ENCODE measurements around the gene RAVER1. TPM values are rescaled to one million over a fixed set of nuclear protein-coding genes. Genes with fewer than 3 reads are reported as not detected.
"Not testable (repeated sequence)": the region's sequence is repeated elsewhere in the genome, so short reads cannot be mapped to it uniquely, and the experiment has no call there.

RAVER1 gene
- total RNA-seq: 92.5 and 92.8 TPM in 2 replicates

DNA sequence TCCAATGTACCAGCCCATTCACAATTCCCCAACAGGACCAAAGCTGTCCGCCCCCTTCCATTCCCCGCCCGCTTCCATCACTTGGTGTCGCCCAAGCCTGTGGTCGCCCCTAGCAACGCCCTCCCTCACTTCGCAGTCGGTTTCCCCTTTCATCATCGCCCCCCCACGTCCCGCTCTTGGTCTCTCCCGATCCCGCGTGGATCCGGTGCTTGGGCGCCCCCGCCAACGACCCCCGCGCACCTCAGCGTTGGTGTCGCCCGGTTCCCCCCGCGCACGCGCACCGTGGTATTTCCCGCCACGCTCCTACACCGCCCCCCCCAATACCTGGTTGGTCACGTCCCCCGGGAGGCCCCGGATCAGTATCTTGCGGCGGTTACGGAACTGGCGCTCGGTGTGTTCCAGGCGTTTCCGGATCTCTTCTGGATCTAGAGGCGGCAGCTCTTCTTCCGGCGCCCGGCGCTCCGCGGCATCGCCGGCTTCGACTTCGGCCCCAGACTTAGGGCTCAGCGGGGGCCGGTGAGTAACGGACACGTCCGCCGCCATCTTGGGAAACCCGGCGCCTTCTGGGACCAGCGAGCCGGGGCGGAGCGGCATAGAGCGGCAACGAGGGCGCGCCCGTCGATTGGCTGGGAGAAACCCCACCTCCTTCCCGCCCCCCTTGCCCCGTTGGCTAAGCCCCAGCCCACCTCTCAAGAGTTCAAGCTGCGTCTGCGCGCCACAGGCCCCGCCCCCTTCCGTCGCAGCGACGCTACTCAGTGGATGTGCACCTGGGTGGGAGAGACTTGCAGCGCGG is at the start of gene RAVER1:
Gene RAVER1 (minus strand): TSS at position 565 of the 793 bp plus-strand sequence. CDS start 22 bp downstream, at position 543.
- H3K4me1 Mint-ChIP-seq (ENCODE audit: low read depth): peaks cover 11% of the 10 kb centered on the region

GRCh38 chr19:10383223-10383499 is 49.8 kb upstream of the RAVER1 start:
- intact Hi-C loops (cut with micrococcal nuclease): loop anchor here (10.0 kb wide), 1 partner anchor 188 kb away; the partner anchor contains the start of gene DNMT1
- not testable (repeated sequence) for H3K27me3 Mint-ChIP-seq (ENCODE audit: insufficient read depth); DNase-seq (ENCODE audit: low spot score); H3K27ac Mint-ChIP-seq; H3K4me3 Mint-ChIP-seq; H3K9me3 Mint-ChIP-seq
- peaks cover 15% of the 10 kb centered on the region for H3K36me3 Mint-ChIP-seq (ENCODE audit: low read depth)
- peaks cover 22% of the 10 kb centered on the region for H3K4me1 Mint-ChIP-seq (ENCODE audit: low read depth)

More for the DNA sequence above, at the start of gene RAVER1:
- DNase-seq (ENCODE audit: low spot score): peak; percentile 95
- H3K4me3 Mint-ChIP-seq: peak within 1 kb of the TSS; percentile 90
- no peaks in the 10 kb centered on the region for H3K27me3 Mint-ChIP-seq (ENCODE audit: insufficient read depth)
- H3K36me3 Mint-ChIP-seq (ENCODE audit: low read depth): peaks cover 20% of the 10 kb centered on the region
- H3K27ac Mint-ChIP-seq: peak within 1 kb of the TSS; percentile 95
- H3K9me3 Mint-ChIP-seq: no peaks in the 10 kb centered on the region
- intact Hi-C loops (cut with micrococcal nuclease): loop anchor here (1.0 to 10.0 kb wide), 8 partner anchors 17 to 362 kb away; partner anchors contain the start of genes CDC37, FDX2, ICAM1 and ILF3

DNA sequence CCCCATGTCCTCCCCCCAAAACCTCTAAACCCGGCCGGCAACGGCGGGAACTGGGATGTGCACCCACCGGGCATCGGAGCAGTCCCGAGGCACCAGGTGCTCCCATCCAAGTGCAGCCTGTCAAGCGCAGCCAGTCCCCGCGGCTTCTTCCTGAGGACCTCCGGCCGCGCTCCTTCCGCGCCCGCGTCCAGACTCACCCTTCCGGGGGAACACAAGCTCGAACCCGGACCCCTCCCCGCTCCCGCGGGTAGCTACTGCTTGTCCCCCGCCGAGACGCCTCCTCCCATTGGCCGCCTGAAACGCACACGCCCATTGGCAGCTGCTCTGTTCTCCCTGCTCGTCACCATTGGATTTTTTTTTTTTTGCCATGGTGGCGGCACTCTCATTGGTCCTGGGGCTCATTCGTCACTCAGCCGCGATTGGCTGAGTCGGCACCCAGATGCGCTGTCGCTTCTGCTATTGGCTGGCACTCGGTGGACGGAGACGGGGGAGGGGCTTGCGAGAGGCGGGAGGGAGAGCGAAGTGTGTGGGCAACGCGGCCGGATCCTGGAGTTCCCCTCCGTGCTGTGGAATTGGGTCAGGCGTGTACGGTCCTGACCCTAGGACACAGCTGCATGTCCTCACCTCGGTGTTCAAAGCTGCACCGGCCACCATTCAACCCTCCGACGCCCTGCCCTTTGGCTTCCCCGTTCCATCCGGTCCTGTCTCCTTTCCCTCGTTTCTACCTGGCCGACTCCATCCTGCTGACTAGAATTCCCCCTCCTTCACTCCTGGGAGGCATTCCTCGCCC is 47.2 kb upstream of the RAVER1 start, which contains the start of gene TYK2:
Gene TYK2 (minus strand): TSS at position 260 of the 790 bp plus-strand sequence. CDS start 2,166 bp downstream, outside the sequence.
- Mint-ChIP-seq H3K4me3 (peak within 1 kb of the TSS; percentile 95), H3K27me3 (ENCODE audit: insufficient read depth) (peaks cover 3% of the 10 kb centered on the region), H3K36me3 (ENCODE audit: low read depth) (peaks cover 22% of the 10 kb centered on the region), H3K27ac (peak within 1 kb of the TSS; percentile 97), H3K9me3 (no peaks in the 10 kb centered on the region), H3K4me1 (ENCODE audit: low read depth) (peaks cover 27% of the 10 kb centered on the region)
- intact Hi-C loops (cut with micrococcal nuclease): loop anchor here (1.0 to 10.0 kb wide), 7 partner anchors 23 to 545 kb away; partner anchors contain the start of genes CDC37, DNMT1, ICAM1 and PIN1
- peak; percentile 98 for DNase-seq (ENCODE audit: low spot score)

GRCh38 chr19:10379880-10380312 is 46.6 kb upstream of the RAVER1 start:
- Mint-ChIP-seq H3K4me3 (peak overlapping the region; percentile 95), H3K4me1 (ENCODE audit: low read depth) (peaks cover 27% of the 10 kb centered on the region), H3K9me3 (no peaks in the 10 kb centered on the region), H3K27ac (peak overlapping the region; percentile 97), H3K27me3 (ENCODE audit: insufficient read depth) (peaks cover 3% of the 10 kb centered on the region), H3K36me3 (ENCODE audit: low read depth) (peaks cover 24% of the 10 kb centered on the region)
- intact Hi-C loops (cut with micrococcal nuclease): loop anchor here (1.0 to 10.0 kb wide), 7 partner anchors 23 to 545 kb away; partner anchors contain the start of genes CDC37, DNMT1, ICAM1 and PIN1
- DNase-seq (ENCODE audit: low spot score): no peak

DNA sequence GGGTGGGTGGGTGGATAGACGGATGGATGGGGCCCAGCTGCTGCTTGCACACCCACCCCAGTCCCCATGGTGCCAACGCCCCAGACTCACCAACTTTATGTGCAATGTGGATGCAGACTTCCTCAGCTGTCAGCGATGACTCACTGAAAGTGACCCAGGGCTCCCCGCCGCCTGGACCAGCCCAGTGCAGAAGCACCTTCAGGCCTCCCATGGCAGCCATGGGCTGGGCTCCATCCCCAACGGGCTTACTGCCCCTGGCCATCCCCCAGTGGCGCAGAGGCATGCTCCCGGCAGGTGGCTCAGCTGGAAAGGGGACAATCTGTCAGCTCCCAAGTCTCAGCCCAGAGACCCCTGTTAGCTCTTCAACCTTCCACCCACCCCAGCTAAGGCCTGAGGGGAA is 44.8 kb upstream of the RAVER1 start:
- H3K27ac Mint-ChIP-seq: no peak overlapping the region
- no peak for DNase-seq (ENCODE audit: low spot score)

DNA sequence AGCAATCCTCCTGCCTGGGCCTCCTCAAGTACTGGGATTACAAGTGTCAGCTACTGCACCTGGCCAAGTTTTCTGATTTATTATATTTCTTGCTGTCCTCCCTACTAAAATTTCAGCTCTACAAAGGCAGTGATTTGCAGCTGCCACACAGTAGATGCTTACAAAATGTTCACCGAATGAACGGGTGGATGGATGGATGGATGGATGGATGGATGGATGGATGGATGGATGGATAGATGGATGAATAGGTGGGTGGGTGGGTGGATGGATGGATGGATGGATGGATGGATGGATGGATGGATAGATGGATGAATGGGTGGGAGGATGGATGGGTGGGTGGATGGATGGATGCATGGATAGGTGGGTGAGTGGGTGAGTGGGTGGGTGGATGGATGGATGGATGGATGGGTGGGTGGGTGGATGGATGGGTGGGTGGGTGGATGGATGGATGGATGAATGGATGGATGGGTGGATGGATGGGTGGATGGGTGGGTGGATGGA is 43.9 kb upstream of the RAVER1 start:
- H3K36me3 Mint-ChIP-seq (ENCODE audit: low read depth): peaks cover 29% of the 10 kb centered on the region
- peak overlapping the region; percentile 91 for H3K27ac Mint-ChIP-seq
- DNase-seq (ENCODE audit: low spot score); H3K27me3 Mint-ChIP-seq (ENCODE audit: insufficient read depth); H3K9me3 Mint-ChIP-seq; intact Hi-C loops (cut with micrococcal nuclease): not testable (repeated sequence)
- peak overlapping the region; percentile 56 for H3K4me3 Mint-ChIP-seq
- H3K4me1 Mint-ChIP-seq (ENCODE audit: low read depth): peaks cover 27% of the 10 kb centered on the region

More for the DNA sequence above, 44.8 kb upstream of the RAVER1 start:
- Mint-ChIP-seq H3K4me1 (ENCODE audit: low read depth) (peaks cover 27% of the 10 kb centered on the region), H3K36me3 (ENCODE audit: low read depth) (peaks cover 29% of the 10 kb centered on the region), H3K9me3 (no peaks in the 10 kb centered on the region), H3K27me3 (ENCODE audit: insufficient read depth) (peaks cover 1% of the 10 kb centered on the region), H3K4me3 (peak overlapping the region; percentile 22)
- intact Hi-C loops (cut with micrococcal nuclease): no loop called here

DNA sequence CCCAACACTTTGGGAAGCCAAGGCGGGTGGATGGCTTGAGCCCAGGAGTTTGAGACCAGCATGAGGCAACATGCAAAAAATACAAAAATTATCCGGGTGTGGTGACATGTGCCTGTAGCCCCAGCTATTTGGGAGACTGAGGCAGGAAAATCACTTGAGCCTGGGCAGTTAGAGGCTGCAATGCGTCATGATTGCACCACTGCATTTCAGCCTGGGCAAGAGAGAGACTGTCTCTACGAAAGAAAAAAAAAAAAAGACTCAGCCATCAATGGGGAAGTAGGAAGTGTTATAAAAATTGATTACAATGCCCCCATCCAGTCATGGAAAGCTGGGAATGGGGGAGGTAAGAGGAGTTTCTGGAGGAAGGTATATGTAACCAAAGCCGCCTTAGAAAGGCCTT is 41.6 kb upstream of the RAVER1 start:
- Mint-ChIP-seq H3K36me3 (ENCODE audit: low read depth) (peaks cover 26% of the 10 kb centered on the region), H3K9me3 (no peaks in the 10 kb centered on the region), H3K4me1 (ENCODE audit: low read depth) (peaks cover 18% of the 10 kb centered on the region), H3K27ac (no peak overlapping the region), H3K4me3 (no peak overlapping the region), H3K27me3 (ENCODE audit: insufficient read depth) (peaks cover 1% of the 10 kb centered on the region)
- no peak for DNase-seq (ENCODE audit: low spot score)
- intact Hi-C loops (cut with micrococcal nuclease): no loop called here

- Mint-ChIP-seq H3K4me3 (no peak overlapping the region), H3K27me3 (ENCODE audit: insufficient read depth) (no peaks in the 10 kb centered on the region), H3K4me1 (ENCODE audit: low read depth) (peaks cover 5% of the 10 kb centered on the region), H3K9me3 (no peaks in the 10 kb centered on the region), H3K36me3 (ENCODE audit: low read depth) (peaks cover 21% of the 10 kb centered on the region), H3K27ac (no peak overlapping the region)
- intact Hi-C loops (cut with micrococcal nuclease): no loop called here
- DNase-seq (ENCODE audit: low spot score): no peak
Observed at GRCh38 chr19:10372690-10373089, 39.4 kb upstream of the RAVER1 start.

DNA sequence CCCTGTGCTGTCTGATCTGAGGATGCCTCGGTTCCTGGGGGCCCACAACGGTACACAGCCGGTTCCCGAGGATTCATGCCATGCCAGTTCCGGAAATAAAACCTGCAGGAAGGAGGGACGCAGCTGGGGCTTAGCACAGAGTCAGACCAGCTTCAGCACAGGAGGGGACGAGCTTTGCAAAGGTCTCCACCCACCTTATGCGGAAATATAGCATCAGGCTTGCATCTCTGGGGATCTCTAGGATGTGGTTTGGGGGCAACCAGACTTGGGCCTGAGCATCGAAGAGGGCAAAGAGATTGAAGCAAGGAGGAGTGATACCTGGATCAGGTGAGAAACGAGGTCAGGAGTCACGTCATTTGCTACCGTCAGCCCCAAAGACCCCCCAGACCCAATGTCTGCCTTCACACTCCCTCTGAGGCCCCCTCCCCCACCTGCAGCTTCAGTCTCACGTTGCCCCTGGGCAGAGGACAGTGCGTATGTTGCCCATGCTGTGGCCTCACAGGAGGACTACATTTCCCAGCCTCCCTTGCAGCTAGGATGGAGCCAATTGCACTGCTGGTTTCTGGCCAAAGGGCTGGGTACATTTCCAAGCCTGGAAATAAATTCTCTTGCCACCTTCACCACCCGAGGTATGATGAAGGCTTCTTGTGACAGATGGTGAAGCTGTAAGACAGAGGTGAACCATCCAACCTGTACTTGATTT is 34.9 kb upstream of the RAVER1 start:
- Mint-ChIP-seq H3K27me3 (ENCODE audit: insufficient read depth) (no peaks in the 10 kb centered on the region), H3K27ac (no peak overlapping the region), H3K4me1 (ENCODE audit: low read depth) (no peaks in the 10 kb centered on the region), H3K36me3 (ENCODE audit: low read depth) (peaks cover 19% of the 10 kb centered on the region), H3K9me3 (no peaks in the 10 kb centered on the region), H3K4me3 (no peak overlapping the region)
- DNase-seq (ENCODE audit: low spot score): no peak
- intact Hi-C loops (cut with micrococcal nuclease): no loop called here

- DNase-seq (ENCODE audit: low spot score); H3K4me3 Mint-ChIP-seq; H3K27me3 Mint-ChIP-seq (ENCODE audit: insufficient read depth); H3K27ac Mint-ChIP-seq; H3K9me3 Mint-ChIP-seq; H3K4me1 Mint-ChIP-seq (ENCODE audit: low read depth); intact Hi-C loops (cut with micrococcal nuclease): not testable (repeated sequence)
- peaks cover 20% of the 10 kb centered on the region for H3K36me3 Mint-ChIP-seq (ENCODE audit: low read depth)
Observed at GRCh38 chr19:10366950-10367512, 33.7 kb upstream of the RAVER1 start.

GRCh38 chr19:10365518-10365917 is 32.2 kb upstream of the RAVER1 start:
- intact Hi-C loops (cut with micrococcal nuclease): no loop called here
- Mint-ChIP-seq H3K27ac (no peak overlapping the region), H3K4me3 (no peak overlapping the region), H3K27me3 (ENCODE audit: insufficient read depth) (no peaks in the 10 kb centered on the region), H3K36me3 (ENCODE audit: low read depth) (peaks cover 24% of the 10 kb centered on the region), H3K9me3 (no peaks in the 10 kb centered on the region), H3K4me1 (ENCODE audit: low read depth) (no peaks in the 10 kb centered on the region)
- no peak for DNase-seq (ENCODE audit: low spot score)

DNA sequence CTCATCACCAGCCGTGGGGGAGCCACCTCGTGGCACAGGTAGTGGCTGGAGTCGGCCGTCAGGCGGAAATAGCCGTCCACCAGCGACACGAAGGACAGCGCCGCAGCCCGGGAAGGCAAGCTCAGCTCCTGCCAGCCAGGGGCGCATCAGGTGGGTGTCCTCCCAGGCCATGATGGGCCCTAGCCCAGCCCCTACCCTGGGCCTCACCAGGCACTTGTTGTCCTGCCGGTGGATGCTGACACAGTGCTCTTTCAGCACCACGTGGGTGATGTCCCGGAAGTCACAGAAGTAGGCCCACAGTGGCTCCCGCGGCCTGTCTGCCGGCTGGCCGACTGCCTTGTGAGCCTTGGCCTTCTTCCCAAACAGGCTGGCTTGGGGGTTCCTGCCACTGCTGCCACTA is 31.3 kb upstream of the RAVER1 start:
- Mint-ChIP-seq H3K27ac (no peak overlapping the region), H3K36me3 (ENCODE audit: low read depth) (peaks cover 28% of the 10 kb centered on the region), H3K4me3 (no peak overlapping the region), H3K9me3 (no peaks in the 10 kb centered on the region), H3K4me1 (ENCODE audit: low read depth) (no peaks in the 10 kb centered on the region), H3K27me3 (ENCODE audit: insufficient read depth) (no peaks in the 10 kb centered on the region)
- intact Hi-C loops (cut with micrococcal nuclease): no loop called here
- no peak for DNase-seq (ENCODE audit: low spot score)

Measured in activated T-helper 1 cell treated with anti-CD3 and anti-CD28 coated beads, Interleukin-12 subunit alpha, Interleukin-12 subunit beta, Interleukin-2, Interleukin-4 antibody, amounts not matched to agents 30 ng/mL and 10 ng/mL and 1 ng/mL, durations not matched to agents 14 hours and 24 hours and 36 hours (primary cell).